HG03108 (cell line): ENCODE measurements around the gene LSS.

Experiments used
- ATAC-seq: cut with Tn5 transposase; IDR thresholded peaks from one replicate; pipeline ENCODE4 v1.9.1; 2021; ENCODE audit warnings: moderate library complexity; ENCODE audit not compliant: unreplicated experiment

The LSS gene

GRCh38 chr21:46228345-46229051 lies at the start of gene LSS:
Gene LSS (minus strand): TSS chr21:46228774. CDS start chr21:46228745, 29 bp downstream.
- peak; percentile 82 for ATAC-seq

- no peak for ATAC-seq
Measured at GRCh38 chr21:46274797-46275390, 46.3 kb upstream of the LSS start.

GRCh38 chr21:46273341-46273740 lies 44.8 kb upstream of the LSS start:
- no peak for ATAC-seq

- no peak for ATAC-seq
Measured at GRCh38 chr21:46269466-46269865, 40.9 kb upstream of the LSS start.

GRCh38 chr21:46268371-46268770 lies 39.8 kb upstream of the LSS start:
- ATAC-seq = no peak

GRCh38 chr21:46266946-46267345 lies 38.4 kb upstream of the LSS start:
- no peak for ATAC-seq

GRCh38 chr21:46265736-46266525 lies 37.4 kb upstream of the LSS start:
- ATAC-seq = no peak

GRCh38 chr21:46264690-46265144 lies 36.1 kb upstream of the LSS start:
- ATAC-seq = no peak

- no peak for ATAC-seq
Measured at GRCh38 chr21:46264046-46264689, 35.6 kb upstream of the LSS start.

- no peak for ATAC-seq
Measured at GRCh38 chr21:46256501-46256994, 28.0 kb upstream of the LSS start.

- no peak for ATAC-seq
Measured at GRCh38 chr21:46255758-46256337, 27.3 kb upstream of the LSS start.

GRCh38 chr21:46255166-46255565 lies 26.6 kb upstream of the LSS start:
- no peak for ATAC-seq

GRCh38 chr21:46254208-46254975 lies 25.8 kb upstream of the LSS start:
- peak; percentile 50 for ATAC-seq

GRCh38 chr21:46253610-46254124 lies 25.1 kb upstream of the LSS start:
- ATAC-seq = peak; percentile 56

GRCh38 chr21:46252840-46253239 lies 24.3 kb upstream of the LSS start:
- no peak for ATAC-seq

- ATAC-seq = no peak
Measured at GRCh38 chr21:46250146-46250725, 21.7 kb upstream of the LSS start.

GRCh38 chr21:46248827-46249226 lies 20.3 kb upstream of the LSS start:
- ATAC-seq = no peak

- no peak for ATAC-seq
Measured at GRCh38 chr21:46248422-46248782, 19.8 kb upstream of the LSS start.

GRCh38 chr21:46247699-46248421 lies 19.3 kb upstream of the LSS start:
- ATAC-seq = no peak
